NCI-H82 (cell line): ENCODE results near the gene TBX2.
"Not testable (repeated sequence)": the region's sequence is repeated elsewhere in the genome, so short reads cannot be mapped to it uniquely, and the experiment has no call there.

ENCODE experiments used
- DNase-seq: peaks from one replicate; lab custom pipeline; 2025; lab: John Stamatoyannopoulos, UW

Gene TBX2

DNA sequence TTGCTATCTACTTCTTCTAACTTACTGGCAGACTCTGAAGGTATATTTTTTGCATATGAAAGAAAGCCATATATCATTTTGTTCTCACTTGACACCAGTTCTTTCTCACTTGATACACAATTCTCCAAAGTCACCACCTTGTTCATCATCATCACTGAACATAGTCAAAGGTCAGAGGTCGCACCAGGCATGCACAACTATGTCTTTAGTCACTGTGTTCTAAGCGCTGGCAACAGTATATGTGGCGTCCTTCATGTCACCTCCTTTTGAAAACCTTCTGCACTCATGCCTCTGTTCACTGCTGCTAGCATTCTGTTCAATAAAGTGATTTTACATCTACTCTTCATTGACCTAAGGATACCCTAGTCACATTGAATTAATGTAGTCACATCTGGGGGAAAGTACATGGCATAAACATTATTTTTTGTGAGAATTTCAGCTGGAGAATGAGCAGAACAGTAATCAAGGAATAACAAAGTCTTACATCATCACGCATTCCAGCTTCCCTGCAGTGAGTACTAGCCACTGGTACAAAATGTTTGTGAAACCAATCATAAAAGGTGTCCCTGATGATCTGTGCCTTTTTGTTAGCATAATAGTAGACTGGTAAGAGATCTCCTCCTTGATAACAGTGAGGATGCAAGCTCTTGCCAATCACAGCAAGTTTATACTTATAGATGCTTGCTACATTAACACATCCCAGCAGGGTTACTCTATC is 32.1 kb downstream of the TBX2 start:
- DNase-seq, result no peak

DNA sequence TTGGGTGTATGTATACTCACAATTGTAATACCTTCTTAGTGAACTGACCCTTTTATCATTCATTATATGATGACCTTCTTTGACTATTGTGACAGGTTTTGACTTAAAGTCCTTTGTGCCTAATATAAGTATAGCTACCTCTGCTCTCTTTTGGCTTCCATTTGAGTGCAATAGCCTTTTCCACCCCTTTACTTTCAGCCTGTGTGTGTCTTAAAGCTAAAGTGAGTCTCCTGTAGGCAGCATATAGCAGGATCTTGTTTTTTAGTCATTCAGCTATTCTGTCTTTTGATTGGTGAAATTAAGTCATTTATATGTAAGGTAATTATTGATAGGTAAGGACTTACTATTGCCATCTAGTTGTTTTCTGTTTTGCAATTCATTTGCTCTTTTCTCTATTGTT is 36.6 kb downstream of the TBX2 start:
- no peak for DNase-seq

DNA sequence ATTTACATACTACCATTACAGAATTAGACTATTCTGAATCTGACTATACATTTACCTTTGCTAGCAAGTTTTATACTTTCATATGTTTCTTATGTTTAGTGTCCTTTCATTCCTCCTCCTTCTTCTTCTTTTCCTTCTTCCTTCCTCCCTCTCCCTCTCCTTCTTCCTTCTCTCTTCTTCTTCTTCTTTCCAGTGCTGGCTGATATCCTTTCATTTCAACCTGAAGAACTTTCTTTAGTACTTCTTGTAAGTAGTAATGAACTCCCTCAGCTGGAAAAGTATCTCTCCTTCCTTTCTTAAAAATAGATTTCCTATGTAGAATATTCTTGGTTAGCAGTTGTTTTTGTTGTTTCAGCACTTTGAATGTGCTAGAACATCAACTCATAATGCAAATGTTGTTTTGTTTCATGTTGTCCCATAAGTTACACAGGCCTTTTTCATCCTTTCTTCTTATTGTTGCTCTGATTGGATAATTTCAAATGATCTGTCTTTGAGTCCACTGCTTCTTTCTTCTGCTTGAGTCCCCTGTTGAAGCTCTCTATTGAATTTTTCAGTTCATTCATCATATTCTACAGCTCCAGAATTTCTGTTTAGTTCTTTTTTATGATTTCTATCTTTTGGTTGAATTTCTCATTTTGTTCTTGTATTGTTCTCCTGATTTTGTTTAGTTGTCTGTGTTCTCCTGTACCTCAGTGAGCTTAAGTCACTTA is 37.5 kb downstream of the TBX2 start:
- DNase-seq, result no peak

DNA sequence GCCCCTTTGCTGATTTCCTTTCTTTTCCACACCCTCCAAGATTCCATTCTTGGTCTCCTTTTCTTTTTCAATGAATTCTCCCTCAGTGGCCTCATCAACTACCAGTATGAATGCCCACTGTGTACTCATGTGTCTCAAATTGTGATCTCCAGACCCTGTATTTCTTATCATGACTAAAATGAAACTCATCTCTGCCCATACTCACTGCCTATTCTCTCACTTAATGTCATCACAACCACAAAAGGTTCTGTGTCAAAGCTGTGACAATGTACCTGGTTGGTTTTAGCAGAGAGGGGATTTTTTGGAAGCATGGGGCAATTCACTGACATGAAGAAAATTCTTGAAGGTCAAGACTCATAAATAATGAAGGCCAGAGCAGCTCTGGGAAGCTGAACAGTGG is 41.1 kb downstream of the TBX2 start:
- DNase-seq, result no peak

DNA sequence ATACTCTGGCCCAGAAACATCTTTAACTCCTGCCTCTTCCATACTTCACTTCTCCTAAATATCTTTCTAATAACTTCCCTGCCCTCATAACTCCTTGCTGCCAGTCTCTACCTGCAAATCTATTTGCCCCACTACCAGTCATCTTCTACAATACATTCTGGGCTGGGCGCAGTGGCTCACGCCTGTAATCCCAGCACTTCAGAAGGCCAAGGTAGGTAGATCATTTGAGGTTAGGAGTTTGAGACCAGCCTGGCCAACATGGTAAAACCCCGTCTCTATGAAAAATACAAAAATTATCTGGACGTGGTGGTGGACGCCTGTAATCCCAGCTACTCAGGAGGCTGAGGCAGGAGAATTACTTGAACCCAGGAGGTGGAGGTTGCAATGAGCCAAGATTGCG is 41.9 kb downstream of the TBX2 start:
- not testable (repeated sequence) for DNase-seq

DNA sequence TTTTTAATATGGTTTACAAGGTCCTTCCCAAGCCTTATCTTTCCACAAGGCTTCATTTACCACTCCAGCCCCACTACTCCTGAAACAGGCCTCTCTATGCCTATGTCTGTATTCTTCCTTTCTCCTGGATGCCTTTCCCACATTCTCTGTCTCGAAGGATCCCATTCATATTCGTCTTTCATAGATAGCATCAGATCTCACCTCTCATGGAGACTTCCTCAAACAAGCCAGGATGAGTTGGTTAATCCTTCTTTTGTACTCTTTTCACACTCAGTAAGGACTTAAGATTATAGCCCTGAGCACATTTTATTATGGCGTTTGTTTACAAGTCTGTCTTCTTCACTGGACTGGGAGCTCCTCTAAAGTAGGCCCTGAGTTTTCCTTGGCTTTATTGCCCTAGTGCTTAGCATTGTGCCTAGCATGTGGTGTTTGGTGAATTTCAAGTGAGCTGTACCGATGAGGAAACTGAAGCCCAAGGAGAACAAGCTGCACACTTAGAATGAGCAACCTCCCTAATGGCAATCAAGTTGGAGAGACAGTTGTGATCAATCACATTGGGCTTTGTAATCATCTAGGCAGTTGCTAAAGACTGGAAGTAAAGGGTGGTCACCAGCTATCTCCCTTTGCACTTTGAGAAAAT is 42.6 kb downstream of the TBX2 start:
- no peak for DNase-seq

DNA sequence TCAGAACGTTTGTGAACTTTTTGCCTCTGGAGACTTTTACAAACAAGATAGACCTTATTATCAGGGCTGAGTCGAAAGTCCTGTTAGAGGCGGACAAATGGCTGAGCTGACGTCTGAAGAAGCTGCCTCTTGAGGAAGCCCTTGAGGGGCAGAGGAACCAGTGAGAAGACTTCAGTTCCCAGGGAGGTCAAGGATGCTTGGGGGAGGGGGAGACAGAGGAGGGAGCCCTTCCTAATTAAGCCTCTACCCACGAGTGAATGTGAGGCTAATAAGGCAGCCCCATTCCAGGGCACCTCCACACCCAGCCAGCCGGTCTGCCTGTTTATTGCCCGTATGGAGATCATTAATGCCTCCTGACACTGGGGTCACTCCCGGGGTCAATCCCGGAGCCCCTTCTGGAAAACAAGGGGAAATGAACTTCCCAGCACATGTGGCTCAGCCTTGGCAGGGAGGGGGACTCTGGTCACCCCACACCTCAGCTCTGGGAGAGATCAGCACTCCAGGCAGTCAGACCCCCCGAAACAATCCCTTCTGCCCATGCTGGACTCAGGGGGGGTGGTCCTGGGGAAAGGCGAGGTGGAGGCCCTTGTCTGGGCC is 43.3 kb downstream of the TBX2 start:
- DNase-seq, result no peak

DNA sequence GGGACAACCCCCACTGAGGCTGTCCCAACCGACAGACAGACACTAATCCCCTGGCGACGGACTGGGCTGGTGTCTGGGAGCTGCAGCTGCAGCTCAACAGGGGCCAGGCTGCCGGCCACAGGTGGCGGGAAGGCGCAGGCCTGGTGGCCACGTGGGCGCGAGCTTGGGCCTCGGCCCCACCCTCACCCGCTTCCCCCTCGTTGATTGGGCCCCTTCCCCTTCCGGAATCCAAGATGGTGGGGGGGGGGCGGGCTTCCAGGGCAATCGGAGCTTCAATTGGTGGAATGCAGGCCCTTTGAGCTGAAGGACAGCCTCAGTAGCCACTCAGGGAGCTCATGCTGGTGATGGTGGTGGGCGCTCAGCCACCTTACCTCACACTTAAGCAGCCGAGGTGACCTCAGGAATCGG is 43.8 kb downstream of the TBX2 start:
- DNase-seq, result no peak

DNA sequence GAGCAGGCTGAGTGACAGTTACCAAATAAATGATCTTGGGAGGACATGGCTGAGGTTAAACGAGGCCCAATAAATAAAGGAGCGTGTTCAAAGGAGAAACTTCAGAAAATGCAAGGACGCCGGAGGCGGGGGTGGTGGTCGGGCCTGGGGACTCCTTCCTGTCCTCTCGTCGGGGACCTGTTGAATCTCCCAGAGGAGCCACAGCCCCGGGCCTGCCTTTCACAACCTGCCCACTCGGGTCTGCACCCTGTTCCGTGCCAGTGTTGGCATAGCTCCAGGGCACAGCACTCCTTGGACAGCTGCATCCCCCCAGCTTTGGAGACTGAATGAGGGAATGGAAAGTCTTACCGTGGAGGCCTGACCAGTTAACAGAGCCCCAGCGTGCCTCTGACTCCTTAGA is 44.4 kb downstream of the TBX2 start:
- DNase-seq, result no peak

DNA sequence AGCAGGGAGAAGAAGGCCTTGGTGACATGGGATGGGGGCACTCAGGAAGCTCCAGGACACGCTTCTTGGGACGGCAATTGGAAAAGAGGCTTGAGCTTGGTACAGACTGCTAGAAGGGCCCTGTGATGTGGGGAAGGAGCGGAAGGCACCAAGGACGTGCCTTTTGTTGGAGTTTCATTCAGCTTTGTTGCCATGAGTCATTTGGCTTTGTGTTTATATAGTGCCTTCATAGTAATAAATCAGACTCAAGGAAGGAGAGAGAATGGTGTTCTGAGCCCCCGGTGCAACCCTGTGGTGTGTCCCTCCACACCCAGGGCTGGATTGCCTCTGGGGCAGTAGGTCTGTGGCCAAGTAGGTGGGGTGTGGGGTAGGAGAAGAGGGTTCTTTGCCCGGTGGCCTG is 45.2 kb downstream of the TBX2 start:
- DNase-seq, result no peak

DNA sequence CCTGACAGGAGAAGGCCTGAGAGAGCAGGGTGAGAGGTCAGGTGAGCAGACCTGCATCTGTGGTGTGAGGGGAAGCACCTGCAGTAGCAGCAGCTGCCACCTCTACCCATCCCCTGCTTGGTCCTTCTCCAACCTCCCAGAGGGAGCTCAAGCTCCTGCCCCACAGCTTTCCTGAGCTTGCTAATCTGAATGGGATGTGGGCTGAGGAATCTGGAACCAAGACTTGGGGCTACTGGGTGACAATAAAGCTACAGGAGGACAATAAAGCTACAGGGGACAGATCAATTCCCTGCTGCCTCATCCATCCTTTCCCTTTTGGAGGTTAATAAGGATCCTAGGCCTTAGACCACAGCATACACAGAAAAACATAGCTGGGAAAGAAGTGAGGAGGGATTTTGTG is 47.7 kb downstream of the TBX2 start:
- no peak for DNase-seq

DNA sequence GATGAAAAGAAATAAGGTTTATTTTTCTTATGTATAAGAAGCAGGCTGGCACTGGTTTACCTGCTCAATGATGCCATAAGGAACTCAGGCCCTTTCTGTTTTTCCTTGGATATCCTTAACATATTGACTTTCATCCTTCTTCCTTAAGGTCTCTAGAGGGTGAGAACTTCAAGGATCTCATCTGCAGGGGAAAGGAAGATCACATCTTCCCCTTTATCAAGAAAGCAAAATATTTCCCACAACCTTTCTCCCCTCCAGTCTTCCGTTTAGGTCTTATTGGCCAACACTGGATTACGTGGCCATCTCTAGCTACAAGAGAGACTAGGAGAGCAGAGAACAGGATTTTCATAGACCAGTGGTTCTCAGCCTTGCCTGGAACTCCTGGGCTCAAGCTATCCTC is 48.4 kb downstream of the TBX2 start:
- DNase-seq, result no peak

DNA sequence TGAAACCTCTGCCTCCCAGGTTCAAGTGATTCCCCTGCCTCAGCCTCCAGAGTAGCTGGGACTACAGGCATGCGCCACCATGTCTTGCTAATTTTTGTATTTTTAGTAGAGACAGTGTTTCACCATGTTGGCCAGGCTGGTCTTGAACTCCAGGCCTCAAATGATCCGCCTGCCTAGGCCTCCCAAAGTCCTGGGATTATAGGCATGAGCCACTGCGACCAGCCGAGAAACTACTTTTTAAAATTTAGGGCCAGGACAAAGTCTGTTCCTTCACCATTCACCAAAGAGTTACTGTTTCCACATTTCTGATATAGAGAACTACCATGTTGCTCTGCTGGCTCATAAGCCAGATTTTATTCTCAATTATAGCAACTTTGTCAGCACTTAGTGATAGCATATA is 49.5 kb downstream of the TBX2 start:
- not testable (repeated sequence) for DNase-seq

DNA sequence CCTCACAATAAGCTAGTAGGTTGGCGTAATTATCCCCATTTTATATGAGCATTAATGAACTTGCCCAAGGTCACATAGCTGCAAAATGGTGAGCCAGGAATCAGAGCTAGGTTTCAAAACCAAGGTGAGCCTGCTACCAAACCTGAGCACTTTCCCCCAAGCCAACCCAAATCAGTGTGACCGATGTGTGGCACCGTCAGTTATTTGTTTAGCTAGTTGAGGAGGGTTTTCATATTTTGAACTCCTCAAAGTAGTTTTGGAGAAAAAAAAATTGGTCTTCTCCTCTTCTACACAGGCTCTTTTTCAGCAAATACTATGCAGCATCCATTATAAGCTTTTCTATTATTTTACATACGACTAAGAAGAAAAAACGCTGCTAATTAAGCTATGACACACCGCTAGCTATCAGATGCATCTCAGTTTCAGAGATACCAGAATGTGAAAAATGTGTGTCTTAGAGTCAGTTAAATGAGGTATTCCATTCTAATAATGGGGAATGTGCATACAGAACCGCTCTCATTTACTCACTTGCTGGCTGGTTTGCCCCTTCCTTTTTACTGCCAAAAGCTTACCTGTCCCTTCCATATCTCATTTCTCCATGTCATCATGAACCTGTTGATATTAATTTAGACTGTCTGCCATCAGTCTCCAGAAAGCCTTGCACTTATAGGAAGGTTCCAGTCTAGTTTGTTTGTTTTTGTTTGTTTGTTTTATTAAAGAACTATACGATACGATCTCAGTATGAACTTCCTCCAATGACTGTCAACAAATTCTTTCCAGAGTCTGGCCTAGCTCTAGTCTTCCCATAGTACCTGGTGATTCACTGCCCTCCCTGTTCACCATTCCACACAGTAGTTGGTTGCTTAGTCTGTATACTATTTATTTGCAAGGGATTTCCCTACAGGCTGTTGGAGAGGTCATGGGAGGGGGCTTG is 50.3 kb downstream of the TBX2 start:
- no peak for DNase-seq

DNA sequence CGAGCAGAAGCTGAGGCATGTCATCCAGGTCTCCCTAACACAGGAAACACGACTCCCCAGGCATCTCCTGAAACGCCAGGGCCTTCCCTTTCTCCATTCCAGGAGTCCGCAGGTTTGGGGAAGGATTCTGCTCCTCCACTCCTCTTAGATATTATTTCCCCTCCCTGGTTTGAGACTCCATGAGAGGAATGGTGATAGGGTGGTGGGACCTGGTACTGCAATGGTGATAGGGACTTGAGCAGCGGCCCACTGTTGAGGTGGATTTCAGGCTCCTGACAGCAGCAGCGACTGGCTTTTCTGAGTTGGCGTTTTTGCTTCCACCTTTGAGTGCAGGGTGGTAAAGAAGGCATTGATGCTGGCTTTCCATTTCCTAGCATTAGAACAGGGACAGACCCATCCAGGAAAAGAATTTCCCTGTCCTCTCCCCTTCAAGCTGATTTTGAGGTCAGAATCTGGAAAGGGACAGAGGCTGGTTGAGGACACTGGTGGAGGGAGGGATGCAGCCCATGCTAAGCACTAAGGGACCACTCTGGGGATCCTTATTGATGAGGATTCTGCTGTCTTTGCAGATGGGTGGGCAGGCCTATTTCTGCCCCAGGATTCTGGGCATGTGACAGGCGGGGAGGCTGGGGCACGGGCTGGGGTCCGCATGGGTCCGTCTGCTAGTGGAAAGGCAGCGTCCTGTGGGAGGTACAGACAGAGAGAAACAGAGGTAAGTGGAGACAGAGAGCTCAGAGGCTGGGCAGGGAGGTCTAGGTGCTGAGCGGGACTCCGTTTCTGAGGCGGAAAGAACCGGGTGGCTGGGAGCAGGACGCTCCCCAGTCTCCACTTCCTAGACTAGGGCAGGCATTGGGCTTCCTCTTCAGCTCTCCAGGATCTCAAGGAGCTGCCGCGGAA is 51.2 kb downstream of the TBX2 start:
- DNase-seq, result no peak

DNA sequence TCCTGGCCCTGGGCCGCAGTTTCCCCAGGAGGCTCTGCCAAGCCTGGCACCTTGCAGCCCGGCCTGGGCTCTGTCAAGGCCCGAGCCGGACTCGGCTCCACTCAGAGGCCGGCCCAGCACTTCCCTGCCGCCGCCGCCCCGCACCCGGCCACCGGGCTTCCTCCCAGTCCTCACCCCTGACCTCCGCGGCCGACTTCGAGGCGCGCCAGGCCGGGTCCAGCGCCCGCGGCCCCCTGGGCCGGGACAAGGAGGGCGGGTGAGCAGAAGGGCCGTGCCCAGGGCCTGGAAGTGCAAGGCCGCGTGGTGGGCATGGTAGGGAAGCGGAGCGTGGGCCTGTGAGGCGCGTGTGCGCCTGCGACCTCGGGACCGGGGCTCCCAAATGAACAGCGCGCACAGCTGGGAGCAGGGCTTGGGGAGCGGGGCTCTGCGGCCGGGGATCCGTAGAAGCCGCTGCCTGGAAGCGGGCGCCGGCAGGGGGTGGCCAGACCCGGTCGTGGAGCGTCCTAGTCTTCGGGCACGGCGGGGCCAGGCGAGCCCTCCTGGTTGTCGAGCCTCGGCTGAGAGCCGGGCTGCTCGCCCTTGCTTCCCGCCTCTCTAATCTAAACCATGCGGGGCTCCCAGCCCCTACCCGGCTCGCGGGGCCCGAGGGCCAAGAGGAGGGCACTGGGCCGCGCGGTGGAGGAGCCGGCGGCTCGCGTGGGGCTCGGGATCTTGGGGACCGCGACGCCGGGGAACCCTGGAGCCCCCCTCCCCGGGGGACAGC is 52.1 kb downstream of the TBX2 start:
- no peak for DNase-seq

DNA sequence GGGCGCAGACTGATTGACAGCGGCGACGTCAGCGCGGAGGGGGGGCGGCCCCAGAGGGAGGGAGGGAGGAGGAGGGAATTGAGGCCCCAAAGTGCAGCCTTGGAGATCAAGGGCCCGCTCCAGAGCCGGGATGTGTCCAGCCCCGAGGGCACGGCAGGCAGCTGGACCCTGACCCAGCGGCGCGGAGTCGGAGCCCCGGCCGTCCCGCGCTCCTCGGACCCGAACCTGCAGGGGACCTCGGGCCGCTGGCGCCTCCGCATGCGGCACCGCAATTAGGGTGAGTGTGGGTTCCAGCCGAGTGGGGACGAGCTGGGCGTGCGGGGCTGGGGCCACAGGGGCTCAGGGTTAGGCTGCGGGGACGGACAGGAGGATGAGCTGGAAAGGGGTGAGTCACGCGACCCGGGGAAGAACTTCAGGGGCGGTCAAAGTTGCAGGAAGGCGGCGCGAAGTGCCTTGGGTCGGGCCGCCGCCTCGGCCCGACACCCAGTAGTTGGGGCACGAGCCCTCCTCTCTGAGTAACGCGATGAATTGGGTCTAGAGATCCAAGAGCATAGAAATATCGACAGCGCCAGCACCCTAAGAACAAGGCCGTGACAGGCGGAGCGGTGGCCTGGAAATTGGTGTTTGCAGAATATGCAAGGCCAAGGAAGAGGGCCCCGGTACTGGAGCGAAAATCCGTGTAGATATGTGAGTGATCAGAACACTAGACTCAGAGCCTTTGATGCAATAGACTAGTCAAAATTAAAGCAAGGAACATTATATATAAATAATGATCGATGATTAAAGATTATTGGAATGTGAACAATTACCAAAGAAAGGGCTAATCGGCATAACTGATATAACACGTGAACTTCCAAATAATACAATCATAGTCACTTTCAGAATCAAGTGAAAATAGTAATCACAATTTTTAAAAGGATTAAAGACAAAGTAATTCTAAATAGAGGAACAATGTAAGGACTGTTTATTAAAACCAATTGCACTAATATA is 53.0 kb downstream of the TBX2 start, which contains the start of gene TBX4:
Gene TBX4, plus strand, starts transcription at position 122 of the 990 bp plus-strand sequence. CDS start 4,069 bp downstream, outside the sequence.
- no peak for DNase-seq

DNA sequence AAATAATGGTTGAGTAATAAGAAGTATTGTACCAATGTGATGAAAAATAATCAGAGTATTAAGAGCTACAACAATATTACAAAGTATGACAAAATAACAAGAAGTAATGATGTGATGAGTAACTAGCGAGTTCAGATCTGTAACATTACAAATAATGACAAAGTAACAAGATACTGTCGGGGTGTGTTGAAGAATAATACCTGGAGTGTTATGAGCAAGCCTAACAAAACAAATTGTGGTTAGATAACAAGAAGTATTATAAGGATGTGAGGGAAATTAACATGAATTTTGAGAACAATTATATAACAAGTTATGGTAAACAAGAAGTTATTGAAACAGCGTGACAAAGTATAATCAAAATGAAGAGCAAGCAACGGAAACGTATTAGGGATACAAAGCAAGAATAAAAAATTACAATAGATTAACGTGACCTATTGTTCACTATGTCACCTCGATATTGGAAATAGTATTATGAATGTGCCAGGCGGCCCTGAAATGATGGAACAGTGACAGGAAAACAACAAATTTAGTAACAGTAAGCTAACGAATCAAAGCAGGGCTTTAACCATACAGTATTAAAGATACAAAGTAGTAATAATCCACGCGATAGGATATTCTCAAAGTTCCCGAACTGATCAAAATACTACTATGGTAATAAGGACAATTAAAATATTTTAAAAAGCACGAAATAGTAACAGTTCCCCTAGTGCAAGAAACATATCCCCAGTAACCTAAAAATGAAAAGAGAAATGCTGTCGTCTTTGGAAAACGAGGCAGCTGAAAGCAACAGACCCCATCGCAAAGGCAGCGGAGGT is 54.1 kb downstream of the TBX2 start:
- no peak for DNase-seq
